ENCODE results near the gene ERRFI1. TPM values are rescaled to one million over a fixed set of nuclear protein-coding genes. Genes with fewer than 3 reads are reported as not detected.
"Not testable (repeated sequence)": the region's sequence is repeated elsewhere in the genome, so short reads cannot be mapped to it uniquely, and the experiment has no call there.

ERRFI1 gene, protein sequence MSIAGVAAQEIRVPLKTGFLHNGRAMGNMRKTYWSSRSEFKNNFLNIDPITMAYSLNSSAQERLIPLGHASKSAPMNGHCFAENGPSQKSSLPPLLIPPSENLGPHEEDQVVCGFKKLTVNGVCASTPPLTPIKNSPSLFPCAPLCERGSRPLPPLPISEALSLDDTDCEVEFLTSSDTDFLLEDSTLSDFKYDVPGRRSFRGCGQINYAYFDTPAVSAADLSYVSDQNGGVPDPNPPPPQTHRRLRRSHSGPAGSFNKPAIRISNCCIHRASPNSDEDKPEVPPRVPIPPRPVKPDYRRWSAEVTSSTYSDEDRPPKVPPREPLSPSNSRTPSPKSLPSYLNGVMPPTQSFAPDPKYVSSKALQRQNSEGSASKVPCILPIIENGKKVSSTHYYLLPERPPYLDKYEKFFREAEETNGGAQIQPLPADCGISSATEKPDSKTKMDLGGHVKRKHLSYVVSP
- 316 TPM for total RNA-seq

DNA sequence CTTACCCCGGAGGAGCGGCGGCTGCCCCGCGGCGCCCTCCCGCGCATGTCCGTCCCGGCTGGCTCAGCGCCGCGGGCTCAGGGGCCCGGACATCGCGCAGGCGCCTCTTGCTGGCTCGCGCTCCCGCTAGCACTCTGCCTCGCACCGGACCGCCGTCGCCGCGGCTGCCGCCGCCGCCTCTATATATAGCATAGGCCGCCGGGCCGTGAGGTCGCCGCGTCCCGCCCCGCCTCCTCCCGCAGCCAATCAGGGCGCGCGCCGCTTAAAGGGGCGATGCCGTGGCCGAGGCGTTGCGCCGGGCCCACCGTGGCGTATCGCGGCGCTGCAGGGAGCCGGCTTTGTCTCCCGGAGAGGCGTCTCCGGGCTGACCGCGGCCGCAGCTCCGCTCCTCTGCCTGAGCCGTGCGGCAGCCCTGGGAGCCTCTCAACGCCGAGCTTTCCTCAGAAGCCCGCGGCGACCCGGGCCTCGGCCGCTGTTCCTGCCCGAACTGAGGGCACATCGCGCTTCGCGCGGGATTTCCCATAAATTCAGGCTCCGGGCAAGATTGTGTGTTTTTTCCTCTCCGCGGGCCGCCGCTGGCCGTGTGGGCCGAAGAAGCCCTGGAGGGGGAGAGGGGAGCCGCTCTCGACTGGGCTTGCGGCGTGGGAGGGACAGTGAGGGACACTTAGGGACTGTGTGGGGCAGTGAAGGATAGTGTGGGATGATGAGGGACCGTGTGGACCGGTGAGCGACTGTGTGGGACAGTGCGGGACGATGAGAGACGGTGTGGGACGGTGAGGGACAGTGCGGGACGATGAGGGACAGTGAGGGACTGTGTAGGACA is at the start of gene ERRFI1:
Gene ERRFI1 (minus strand): TSS at position 157 of the 823 bp plus-strand sequence. CDS start 10,690 bp downstream, outside the sequence.
- DNase-seq (ENCODE audit: low spot score) (peak; percentile 98), ATAC-seq (peak; percentile 75)

DNA sequence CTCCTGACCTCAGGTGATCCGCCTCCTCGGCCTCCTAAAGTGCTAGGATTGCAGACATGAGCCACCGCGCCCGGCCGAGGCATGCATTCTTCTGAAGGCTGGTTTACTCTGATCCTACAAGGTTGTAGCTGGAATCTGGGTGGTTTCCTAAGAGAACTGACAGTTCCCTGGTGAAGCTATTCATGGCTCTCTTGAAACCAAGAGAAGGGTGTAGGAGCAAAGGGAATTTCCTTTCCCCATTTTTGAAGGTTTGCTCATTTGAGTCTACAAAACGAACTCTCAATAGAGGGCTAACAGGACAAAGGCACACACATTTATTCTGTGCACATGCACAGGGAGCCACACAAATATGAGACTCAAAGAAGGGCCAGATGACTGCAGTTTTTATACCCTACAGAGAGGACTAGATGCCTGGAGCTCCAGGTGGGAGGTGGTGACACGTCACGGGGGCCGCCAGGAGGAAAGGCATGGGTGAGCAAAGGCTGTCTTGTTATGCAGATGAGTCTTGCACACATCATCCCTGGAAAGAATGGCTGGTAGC is 49.5 kb upstream of the ERRFI1 start:
- ATAC-seq (no peak), DNase-seq (ENCODE audit: low spot score) (no peak)

DNA sequence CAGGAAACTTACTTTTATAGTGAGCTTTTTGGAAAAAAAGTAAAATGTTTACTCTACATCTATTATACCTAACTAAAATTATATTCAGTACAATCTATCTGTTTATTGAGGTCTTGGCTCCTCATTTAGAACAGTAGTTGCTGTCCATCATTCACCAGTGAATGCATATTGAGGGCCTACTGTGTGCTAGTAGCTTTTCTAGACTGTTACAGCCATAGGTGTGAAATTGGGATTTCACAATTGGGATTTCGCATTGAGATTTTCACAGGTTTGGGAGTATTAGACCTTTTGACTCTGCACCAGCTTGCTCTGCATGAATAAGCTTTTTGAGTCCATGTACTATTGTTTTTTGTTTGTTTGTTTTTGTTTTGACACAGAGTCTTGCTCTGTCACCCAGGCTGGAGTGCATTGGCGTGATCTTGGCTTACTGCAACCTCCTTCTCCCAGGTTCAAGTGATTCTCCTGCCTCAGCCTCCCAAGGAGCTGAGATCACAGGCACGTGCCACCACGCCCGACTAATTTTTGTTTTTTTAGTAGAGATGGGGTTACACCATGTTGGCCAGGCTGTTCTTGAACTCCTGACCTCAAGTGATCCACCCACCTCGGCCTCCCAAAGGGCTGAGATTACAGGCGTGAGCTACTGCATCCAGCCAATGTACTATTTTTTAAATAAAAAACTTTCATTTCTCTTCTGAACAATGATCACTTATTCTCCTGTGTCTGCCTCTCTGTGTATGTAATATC is 47.2 kb upstream of the ERRFI1 start:
- DNase-seq (ENCODE audit: low spot score), result no peak
- no peak for ATAC-seq

DNA sequence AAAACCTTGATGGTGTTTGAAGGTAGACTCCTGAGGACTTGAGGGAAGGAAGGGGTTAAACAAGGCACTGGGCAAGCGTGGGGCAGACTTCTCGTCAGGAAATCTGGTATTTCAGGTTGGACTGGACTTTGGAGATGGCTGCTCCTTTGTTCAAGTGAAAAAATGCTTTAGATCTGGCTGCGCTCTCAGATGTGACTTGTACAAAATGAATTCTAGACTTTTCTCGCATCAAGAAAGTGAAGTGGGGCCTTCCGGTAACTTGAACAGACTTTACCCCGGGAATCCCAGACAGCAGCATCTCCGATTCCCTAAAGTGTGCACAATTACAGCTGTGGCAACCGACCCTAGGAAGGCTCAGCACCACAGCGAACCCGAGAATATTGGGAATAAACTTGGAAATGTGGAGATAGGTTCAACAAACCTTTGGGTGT is 44.3 kb upstream of the ERRFI1 start:
- DNase-seq (ENCODE audit: low spot score) (no peak), ATAC-seq (peak; percentile 16)

DNA sequence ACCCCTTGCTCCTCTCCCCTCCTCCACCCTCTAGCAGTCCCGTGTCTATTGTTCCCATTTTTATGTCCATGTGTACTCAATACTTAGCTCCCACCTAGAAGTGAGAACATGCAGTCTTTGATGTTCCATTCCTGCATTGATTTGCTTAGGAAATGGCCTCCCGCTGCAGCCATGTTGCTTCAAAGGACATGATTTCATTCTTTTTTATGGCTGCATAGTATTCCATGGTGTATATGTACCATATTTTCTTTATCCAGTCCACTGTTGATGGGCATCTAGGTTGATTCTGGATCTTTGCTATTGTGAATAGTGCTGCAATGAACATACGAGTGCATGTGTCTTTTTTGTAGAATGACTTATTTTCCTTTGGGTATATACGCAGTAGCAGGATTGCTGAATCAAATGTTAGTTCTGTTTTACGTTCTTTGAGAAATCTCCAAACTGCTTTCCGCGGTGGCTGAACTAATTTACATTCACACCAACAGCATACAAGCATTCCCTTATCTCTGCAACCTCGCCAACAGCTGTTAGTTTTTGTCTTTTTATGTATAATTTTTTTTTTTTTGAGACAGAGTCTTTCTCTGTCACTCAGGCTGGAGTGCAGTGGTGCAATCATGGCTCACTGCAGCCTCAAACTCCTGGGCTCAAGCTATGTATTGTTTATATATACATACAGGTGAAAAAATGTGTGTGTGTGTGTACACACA is 43.7 kb upstream of the ERRFI1 start:
- DNase-seq (ENCODE audit: low spot score); ATAC-seq: not testable (repeated sequence)

DNA sequence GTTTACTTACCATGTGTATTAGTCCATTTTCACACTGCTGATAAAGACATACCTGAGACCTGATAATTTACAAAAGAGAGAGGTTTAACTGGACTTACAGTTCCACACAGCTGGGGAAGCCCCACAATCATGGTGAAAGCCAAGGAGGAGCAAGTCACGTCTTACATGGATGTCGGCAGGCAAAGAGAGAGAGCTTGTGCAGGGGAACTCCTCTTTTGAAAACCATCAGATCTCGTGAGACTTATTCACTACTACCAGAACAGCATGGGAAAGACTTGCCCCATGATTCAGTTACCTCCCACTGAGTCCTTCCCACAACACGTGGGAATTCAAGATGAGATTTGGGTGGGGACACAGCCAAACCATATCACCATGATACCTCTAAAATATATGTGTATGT is 39.3 kb upstream of the ERRFI1 start:
- no peak for ATAC-seq
- no peak for DNase-seq (ENCODE audit: low spot score)

DNA sequence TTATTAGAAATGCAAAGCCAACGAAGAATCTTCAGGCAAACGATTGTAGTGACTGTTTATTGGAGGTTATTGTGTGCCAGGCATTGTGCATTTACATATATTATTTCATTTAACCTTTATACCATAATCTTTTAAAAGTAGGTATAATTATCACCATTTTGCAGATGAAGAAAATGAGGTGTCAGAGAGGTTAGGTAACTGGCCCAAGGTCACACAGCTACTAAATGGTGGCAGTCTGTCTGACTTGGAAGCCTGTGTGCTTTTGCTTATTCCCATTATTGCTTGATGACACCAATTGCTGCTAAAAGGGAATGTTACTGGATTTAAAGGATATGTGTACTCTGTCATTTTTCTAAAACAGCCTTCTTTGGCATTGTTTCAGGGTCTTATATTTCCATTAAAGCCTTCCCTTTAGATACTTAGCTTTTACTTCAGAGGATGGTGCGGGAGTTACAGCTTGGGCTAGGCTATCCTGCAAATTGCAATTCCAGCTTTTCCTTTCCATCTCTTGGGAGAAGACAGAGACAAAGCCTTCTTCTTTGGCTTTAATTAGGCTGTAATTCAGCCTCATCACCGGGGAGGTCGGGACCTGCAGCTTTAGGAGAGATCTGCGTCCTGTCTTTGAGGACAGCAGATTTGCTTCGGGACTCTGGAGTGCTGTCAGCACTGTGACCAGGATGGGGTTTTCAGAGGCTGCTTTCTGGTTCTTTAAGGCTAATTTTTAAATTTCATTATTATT is 37.4 kb upstream of the ERRFI1 start:
- DNase-seq (ENCODE audit: low spot score) (no peak), ATAC-seq (no peak)

DNA sequence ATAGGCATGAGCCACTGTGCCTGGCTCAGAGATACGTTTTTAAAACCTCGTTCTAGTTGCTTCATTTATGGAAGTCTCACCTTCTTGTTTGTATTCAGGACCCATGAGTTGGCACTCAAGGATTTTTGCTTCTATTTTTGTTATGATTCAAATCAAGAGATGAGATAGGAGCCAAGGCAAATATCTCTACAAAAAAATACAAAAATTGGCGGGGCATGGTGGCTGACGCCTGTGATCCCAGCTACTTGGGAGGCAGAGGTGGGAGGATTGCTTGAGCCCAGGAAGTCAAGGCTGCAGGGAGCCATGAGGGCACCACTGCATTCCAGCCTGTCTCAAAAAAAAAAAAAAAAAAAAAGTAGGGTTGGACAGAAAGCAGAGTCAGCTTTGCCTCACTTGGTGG is 36.8 kb upstream of the ERRFI1 start:
- no peak for DNase-seq (ENCODE audit: low spot score)
- no peak for ATAC-seq

DNA sequence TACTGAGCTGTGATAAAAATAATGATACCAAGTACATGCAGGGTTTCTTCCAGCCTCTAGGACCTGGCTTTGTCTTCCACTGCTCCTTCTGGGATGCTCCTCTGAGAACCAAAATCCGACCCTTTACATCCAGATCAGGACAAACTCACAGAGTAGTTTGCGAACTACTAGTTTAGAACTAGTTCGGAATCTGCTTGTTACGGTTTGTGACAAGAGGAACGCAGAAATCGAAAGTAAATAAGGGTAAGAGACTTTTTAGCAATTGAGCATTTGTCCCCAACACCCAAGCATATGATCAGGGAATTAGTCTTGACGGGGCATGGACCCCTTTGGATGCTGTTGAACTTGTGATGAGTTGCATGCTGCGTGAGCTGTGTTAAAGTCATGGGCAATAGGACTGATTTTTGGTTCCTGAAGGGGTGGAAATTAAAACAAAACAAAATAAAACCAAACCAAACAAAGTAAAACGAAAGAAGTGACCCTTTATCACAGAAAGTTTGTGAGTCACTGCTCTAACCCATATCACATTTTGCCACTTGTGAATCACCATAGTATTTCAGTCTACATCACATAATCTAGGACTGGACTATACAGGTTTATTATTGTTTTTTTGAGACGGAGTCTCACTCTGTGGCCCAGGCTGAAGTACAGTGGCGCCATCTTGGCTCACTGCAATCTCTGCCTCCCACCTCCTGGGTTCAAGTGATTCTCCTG is 35.7 kb upstream of the ERRFI1 start:
- ATAC-seq (no peak), DNase-seq (ENCODE audit: low spot score) (no peak)

DNA sequence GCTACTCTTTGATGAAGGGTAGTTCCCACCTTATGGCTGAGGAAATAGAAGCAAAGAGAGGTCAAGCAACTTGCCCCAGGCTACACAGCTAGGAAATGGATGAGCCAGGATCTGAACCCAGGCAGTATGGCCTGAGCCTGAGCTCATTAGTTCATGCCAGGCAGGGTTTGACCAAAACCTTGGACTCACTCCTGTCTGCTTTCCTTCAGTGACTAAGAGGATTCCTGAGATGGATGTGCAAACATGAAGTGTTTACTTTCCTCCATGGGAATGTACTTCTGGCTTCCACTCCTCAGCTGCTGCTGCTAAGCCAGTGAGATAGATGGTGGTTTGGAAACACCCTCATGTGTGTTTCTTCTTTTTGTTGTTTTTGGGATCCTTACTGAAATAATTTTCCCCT is 35.1 kb upstream of the ERRFI1 start:
- DNase-seq (ENCODE audit: low spot score) (no peak), ATAC-seq (no peak)

DNA sequence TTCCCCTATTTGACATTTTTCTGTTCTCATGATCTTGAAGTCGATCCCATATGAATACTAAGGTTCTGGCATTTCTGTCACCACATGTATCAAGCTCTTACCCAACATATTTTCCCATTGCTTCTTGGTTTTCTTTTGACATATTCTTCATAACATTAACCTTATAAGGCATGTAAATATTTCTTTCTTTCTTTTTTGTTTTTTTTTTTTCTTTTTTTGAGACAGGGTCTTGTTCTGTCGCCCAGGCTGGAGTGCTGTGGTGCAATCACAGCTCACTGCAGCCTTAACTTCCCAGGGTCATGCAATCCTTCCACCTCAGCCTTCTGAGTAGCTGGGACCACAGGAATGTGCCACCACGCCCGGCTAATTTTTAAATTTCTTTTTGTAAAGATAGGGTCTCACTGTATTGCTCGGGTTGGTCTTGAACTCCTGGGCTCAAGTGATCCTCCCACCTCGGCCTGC is 33.1 kb upstream of the ERRFI1 start:
- DNase-seq (ENCODE audit: low spot score), result no peak
- no peak for ATAC-seq

DNA sequence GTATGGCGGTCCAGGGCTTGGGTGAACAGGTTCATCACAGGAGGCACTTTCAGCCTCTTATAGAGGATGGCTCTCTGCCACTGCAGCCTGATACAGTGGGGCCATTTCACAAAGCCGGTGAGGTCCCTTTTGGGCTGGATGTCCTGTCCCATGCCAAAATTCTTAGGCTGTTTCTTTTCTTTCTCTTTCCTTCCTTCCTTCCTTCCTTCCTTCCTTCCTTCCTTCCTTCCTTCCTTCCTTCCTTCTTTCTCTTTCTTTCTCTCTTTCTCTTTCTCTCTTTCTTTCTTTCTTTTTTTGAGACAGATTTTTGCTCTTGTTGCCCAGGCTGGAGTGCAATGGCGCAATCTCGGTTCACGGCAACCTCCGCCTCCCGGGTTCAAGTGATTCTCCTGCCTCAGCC is 31.7 kb upstream of the ERRFI1 start:
- not testable (repeated sequence) for ATAC-seq; DNase-seq (ENCODE audit: low spot score)

DNA sequence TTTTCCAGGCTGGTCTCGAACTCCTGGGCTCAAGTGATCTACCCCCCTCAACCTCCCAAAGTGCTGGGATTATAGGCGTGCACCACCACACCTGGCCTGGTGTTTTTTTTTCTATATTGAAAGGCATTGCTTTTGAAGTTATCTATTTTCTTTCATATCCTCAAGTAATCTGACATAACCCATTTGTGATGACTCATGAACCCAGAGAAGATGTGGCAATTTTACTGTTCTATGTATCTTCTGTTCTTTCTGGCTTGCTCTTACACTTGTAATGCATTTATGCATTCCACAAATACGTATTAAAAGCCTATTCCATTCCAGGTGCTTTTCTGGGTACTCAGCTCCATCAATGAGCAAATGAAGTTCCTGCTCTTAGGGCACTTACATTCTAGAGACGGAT is 29.9 kb upstream of the ERRFI1 start:
- DNase-seq (ENCODE audit: low spot score) (no peak), ATAC-seq (no peak)

DNA sequence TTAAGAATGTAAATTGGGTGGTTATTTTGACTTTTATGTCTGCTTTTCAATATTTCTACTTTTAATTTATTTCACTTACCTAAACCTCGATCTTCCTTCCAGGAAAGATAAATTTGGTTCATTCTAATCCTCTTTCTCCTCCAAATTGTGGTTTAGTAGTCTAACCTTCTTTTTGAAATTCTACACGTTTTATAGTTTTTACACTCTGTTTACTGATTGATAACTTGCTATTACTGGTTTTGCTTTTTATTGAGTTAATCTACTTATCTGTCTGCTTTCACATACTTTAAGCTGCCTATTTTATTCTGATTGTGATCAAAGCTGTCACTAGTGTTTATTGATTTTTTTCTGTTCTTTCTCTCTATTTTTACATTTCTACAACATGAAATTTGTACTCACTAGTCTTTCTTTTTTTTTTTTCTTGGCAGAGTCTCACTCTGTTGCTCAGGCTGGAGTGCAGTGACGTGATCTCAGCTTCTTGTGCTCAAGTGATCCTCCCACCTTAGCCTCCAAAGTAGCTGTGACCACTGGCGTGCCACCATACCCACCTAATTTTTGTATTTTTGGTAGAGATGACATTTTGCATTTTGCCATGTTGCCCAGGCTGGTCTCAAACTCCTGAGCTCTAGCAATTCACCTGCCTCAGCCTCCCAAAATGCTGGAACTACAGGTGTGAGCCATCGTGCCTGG is 27.9 kb upstream of the ERRFI1 start:
- no peak for DNase-seq (ENCODE audit: low spot score)
- peak; percentile 44 for ATAC-seq

DNA sequence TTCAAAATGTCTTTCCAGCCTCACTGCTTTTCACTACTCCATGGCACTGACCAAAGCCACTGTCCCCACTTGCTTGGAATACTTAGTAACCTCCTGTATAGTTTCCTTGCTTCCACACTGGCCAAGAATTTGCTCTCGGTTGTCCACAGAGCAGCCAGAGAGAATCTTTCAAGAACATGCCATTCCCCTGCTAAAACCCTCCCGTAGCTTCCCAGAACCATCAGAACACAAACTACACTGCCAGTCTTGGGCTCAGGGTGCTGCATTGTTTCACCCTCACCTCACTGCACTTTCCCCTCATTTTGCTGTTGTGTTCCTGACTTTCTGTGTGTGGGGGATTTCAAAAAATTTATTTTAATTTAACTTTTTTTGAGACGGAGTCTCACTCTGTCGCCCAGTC is 25.5 kb upstream of the ERRFI1 start:
- no peak for ATAC-seq
- DNase-seq (ENCODE audit: low spot score), result no peak

DNA sequence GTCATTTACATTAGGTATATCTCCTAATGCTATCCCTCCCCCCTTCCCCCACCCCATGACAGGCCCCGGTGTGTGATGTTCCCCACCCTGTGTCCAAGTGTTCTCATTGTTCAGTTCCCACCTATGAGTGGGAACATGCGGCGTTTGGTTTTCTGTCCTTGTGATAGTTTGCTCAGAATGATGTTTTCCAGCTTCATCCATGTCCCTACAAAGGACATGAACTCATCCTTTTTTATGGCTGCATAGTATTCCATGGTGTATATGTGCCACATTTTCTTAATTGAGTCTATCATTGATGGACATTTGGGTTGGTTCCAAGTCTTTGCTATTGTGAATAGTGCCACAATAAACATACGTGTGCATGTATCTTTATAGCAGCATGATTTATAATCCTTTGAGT is 23.1 kb upstream of the ERRFI1 start:
- not testable (repeated sequence) for DNase-seq (ENCODE audit: low spot score); ATAC-seq

DNA sequence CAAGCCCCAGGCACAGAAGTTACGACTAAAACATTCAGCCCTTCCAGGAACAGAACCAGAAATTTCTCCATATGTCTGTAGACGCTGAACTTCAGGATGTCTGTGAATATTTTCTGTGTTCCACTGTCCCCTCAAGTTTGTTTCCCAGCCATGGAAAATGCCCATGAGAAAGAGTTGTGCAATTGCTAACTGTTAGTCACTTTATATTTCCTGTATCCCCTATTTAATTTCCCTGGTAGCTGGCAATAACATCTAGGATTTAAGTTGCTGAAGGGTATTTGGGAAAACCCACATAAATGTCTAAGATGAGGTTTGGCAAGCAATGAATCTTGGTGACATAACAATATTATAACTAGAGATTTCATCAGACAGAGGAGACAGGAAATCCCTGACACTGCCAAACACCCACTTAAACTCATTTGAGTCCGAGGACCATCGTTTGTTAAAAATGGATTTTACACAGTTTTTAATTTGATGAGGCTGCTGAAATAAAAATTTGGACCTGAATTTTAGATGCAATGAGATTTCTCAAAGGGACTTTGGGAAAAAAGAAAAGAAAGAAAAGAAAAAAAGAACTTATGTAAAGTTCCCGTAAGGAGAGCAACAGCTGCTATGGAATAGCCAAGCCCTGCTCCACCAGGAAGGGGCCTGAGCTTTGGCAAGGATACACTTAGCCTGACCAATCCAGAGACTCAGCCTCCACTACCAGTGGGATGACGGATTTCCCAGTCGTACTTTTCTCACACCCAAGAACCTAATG is 21.8 kb upstream of the ERRFI1 start:
- DNase-seq (ENCODE audit: low spot score) (no peak), ATAC-seq (no peak)

All from left lobe of liver (tissue), 2 donors.